GM18526 (cell line): Measurements from ENCODE around the gene EEPD1.

ENCODE experiments used
- POLR2A ChIP-seq: IDR thresholded peaks from 3 replicates; pipeline ENCODE4 v1.6.1; 2011; ENCODE audit not compliant: insufficient read length; ENCODE audit errors: extremely low read depth

Gene EEPD1

DNA sequence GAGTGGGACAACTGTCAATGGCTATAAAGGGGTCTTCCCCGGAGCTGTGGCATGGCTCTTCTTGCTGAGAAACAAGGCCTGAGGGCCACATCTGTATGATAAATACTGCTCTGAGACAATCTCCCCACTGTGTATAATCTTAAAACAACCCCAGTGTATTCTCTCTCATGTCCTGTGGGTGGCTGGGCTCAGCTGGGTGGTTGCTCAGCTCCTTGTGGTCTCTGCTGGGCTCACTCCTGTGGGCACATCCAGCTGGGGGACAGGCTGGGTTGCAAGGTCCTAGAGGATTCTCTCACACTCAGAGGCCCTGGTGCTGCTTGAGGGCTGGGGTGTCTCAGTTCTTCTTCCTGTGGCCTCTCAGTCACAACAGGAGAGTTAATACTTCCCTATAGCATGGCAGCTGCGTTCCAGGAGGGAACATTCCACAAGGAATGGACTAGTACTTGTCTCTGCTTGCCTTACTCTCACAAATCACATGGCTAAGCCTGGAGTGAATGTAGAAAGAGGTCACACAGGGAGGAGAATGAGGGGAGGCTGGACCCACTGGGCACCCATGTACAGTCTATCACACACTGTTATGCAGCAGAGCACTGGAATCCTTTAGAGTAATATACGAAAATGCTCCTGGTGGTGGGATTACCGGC lies 4.5 kb upstream of the EEPD1 start:
- TF ChIP-seq POLR2A, result no peak

DNA sequence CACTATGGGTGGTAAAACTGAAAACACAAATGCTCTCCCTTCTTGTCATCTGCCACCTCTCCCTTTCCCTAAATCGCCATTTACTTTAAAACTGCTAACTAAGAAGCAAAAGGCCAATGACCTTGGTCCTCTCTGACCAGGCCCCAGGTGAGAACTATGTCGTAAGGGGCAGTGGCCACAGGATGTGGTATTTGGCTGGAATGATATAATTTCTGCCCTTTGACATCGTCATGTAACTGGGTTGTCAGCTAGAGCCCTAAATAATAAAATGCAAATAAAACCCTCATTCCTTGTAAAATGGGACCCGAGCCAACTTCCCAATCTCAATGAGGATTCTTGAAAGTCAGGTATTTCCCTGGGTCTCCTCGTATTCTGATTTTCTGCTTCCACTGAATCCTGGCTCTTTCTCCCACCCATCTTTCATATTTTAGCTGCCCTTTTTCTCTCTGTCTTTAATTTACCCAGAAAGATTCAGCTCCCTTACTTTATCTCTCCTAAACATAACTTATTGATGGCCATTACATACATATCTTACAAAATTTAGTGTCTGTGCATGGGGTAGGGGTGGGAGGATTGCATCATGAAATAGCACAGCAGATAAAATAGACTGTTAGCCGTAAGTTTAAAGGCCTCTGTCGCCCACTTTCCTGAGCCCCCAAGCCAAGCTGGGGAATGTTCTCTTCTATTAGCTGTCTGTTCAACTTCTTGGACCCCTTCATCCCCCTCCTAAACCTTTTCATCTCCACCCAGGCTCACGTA lies 3.2 kb upstream of the EEPD1 start:
- TF ChIP-seq POLR2A, result no peak

DNA sequence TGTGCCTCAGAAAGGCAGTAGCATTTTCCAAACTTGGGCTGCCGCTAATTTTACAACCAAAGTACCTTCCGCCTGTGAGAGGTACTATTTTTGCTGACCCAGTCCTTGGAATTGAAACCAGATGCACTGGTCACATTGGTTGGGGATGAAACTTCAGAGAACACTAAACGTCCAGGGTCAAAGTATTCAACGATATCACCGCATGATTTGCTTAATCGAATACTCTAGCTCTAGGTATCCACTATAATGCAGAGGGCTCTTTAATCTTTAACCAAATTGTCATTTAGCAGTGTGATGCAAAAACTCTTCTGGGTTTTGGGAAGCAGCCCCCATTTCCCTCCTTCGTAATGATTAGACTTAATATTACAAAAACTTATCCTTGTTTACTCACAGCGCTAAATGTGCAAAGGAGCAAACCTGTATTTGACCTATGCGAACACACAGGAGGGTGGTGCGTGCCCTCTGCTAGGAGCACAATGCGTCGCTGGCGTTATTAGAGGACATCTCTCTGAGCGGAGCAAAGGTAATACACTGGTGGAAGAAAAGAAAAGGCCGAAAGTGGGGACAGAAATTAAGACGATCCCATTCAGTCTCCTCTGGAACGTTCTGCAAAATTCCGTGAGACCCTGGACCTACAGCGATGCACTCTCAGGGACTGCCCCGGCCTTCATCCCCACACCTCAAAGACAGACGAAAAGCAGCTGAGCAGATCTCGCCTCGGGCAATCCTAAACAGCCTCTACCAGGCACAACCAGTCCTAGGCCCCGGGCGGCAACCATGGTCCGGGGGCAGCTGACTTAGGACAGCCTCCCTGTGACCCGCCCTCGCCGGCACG lies 916 bp upstream of the EEPD1 start:
- TF ChIP-seq POLR2A, result no peak

DNA sequence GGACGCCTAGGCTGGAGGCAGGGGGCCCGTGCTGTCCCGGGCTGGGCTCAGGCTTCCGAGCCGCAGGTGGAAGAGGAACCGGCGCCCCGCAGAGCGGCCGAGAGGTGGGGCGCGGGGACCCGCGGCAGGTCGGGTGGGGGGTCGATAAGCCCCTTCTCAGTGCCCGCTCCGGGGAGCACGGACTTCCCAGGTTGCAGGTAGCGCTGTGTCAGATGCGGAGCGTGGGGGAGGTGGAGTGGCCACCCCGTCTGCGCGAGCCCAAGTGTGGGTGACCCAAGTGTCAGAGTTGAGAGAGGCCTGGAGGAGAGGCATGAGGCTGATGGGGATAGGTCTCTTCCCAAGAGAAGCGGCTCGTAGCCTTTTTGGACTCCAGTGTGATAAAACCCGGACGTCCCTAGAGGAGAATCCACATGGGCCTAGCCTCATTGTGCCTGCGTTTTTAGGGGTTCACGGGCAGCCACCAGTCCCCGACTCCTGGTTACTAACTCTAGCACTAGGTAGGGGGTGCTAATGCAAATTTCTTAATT lies 580 bp downstream of the EEPD1 start:
- no peak for TF ChIP-seq POLR2A

DNA sequence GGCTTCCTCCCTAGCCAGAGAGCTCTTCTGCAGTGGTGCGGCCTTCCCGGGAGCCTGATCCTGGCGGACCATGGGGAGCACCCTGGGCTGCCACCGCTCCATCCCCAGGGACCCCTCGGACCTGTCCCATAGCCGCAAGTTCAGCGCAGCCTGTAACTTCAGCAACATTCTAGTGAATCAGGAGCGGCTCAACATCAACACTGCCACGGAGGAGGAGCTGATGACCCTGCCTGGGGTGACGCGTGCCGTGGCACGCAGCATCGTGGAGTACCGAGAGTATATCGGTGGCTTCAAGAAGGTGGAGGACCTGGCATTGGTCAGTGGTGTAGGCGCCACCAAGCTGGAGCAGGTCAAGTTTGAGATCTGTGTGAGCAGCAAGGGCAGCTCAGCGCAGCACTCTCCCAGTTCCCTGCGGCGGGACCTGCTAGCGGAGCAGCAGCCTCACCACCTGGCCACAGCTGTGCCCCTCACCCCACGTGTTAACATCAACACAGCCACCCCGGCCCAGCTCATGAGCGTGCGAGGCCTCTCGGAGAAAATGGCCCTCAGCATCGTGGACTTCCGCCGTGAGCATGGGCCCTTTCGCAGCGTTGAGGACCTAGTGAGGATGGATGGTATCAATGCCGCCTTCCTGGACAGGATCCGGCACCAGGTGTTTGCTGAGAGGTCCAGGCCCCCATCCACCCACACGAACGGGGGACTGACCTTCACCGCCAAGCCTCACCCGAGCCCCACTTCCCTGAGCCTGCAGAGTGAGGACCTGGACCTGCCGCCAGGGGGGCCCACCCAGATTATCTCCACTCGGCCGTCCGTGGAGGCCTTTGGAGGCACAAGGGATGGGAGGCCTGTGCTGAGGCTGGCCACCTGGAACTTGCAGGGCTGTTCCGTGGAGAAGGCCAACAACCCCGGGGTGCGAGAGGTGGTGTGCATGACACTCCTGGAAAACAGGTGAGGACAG lies 1.5 kb downstream of the EEPD1 start:
- no peak for TF ChIP-seq POLR2A

DNA sequence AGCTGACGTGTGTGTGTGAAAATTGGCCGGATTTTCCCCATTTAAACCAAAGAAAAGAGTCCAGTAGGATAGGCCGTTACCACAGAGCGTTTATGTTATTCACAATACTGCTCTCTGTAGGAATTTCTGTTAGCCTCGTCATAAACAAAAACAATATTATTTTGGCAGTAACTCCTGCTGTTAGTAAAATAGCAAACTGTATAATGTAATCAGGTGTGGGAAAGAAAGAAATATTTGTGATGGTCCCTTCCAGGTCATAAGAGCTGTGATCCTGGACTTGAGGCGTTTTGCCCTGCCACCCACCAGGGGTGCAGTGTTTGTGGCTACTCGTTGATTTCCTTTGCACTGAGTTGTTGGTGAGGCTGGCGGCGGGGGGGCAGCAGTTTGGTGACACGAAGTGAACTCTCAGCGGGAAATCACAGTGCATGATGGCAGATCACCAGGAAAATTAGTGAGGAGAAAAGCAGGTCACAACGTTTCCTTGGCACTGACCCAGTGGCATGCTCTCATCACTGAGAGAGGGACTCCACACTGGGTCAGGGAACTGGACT lies 2.8 kb downstream of the EEPD1 start:
- no peak for TF ChIP-seq POLR2A

DNA sequence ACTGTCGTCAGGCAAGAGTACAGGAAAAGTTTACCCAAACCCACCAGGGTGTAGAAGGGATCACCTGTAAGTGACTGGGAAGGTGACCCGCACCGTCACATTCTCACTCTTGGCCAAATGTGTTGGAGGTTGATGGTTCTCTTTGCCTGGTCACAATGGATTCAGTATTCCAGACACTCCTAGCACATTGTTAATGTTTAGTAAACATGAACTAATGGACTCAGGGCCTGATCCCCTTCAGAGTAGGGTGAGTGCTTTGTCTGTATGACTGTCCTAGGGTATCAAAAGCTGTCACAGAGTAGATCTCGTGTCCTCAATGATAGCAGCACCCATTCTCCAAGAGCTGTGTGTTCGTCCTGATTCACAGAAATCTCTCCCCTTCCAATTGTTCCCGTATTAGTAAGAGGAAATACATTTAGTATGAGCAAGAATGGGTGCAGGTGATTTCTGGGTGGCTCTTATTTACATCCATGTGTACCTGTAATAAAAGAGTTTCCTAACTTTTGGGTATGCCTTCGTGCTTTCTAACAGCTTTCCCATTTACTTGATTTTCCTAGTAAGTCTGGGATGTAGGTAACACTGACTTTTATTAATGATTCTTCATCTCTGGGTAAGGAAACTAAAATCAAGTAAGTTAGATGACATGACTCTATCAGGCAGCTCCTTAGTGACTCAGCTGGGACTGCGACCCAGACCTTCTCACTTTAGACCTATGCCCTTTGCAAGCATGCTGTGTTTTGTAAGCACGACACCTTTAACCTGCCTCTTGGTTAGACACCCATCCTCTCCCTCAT lies 4.7 kb downstream of the EEPD1 start:
- no peak for TF ChIP-seq POLR2A

DNA sequence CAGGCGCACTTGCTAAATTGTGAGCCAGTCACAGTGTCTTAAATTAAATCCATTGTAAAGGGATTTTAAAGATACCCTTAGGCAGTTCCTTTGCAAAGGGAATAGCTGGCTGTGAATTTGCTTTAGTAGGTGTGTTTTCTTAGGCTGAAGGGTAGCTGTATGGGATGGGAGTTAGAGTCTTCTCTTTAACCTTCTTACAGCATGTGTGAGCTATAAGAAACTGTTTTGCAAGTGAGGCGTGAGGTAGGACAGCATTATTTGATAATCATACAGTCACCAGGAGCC lies 5.2 kb downstream of the EEPD1 start:
- TF ChIP-seq POLR2A, result no peak

DNA sequence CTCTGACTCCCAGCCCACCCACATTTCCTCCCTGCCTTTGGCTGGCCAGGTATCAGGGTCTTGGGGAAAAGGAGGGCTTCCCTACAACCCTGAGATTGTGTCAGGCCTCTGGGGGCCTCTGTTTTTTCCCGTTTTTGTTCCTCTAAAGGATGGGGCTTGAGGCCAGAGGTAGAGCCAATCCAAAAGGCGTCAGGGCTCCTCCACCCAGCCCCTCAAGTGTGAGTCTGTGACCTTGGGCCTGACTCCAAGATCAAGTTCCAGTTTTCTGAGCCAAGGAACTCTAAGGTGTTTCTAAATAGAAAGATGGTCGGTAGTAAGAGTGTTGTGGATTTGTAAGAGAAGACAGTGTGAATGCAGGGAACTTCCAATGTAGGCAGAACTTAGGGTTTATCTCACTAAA lies 6.6 kb downstream of the EEPD1 start:
- TF ChIP-seq POLR2A, result no peak

DNA sequence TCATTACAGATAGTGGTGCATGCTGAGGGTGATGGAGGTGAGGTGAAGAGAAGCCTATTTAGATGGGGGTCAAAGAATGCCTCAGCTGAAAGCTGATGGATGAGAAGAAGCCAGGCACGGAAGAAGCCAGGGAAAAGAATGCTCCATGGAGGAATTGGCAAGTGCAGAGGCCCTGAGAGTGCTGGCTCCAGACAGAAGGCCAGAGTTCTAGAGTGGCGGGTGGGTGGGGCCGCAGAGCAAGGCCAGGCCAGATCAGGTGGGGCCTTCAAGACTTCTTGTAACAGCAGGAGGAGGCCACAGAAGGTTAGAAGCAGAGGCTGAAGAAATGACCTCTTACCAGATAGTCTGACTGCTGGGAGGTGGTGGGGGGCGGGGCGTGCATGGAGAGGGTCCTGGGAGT lies 7.3 kb downstream of the EEPD1 start:
- TF ChIP-seq POLR2A, result no peak

DNA sequence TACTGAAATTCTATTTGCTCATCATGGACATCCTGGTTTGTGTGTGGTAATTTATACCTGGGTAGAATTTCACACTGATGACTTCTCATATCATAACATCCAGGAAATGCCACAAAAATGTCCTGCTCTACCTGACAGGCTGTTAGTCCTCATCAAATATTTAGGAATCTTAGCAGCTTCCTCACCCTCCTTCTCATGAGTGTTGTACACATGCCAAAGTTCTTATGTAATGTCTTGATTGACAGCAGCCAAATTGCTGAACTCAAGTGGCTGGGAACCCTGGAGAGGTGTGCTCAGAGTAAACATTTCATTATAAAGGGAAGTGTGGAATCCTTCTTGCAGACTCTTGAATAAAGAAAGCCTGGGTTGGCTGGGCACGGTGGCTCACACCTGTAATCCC lies 8.9 kb downstream of the EEPD1 start:
- TF ChIP-seq POLR2A, result no peak

DNA sequence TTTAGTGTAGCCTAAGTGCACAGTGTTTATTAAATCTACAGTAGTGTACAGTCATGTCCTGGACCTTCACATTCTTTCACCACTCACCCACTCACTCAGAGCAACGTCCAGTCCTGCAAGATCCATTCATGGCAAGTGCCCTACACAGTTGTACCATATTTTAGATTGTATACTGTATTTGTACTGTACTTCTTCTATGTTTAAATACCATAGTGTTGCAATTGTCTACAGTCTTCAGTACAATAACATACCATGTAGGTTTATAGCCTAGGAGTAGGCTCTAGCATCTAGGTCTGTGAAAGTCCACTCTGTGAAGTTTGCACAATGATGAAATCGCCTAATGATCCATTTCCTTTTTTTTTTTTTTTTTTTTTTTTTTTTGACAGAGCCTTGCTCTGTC lies 12.0 kb downstream of the EEPD1 start:
- TF ChIP-seq POLR2A, result no peak

DNA sequence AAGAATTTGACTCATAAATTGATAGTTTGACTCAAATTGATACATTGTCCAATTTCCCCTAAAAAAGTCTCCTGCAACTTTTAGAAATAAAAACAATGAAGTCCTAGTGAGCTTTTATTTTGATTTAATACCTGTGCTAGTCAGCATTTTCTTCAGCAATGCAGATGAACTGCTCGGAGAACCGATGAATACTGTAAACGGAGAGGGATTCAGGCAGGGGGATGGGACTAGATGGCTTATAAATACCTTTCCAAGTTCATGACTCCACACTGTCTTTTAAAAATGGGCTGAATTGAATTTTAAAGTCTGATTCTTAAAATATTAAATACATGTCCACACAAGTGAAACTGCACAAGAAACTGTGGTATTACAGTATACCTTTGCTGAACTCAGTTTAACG lies 12.7 kb downstream of the EEPD1 start:
- TF ChIP-seq POLR2A, result no peak
